Thoracic aorta endothelial cell (primary cell): ENCODE results near the gene RCHY1. TPM values are rescaled to one million over a fixed set of nuclear protein-coding genes. Genes with fewer than 3 reads are reported as not detected.

Source experiments
- total RNA-seq: library from RNA; depleted of rRNA; stranded (reverse); fragments of >200 nt; gene quantifications from 2 replicates; pipeline ENCODE4 v1.2.3, GENCODE V29; 2012

RCHY1 gene
- total RNA-seq = 39.2 and 53.3 TPM in 2 replicates

DNA sequence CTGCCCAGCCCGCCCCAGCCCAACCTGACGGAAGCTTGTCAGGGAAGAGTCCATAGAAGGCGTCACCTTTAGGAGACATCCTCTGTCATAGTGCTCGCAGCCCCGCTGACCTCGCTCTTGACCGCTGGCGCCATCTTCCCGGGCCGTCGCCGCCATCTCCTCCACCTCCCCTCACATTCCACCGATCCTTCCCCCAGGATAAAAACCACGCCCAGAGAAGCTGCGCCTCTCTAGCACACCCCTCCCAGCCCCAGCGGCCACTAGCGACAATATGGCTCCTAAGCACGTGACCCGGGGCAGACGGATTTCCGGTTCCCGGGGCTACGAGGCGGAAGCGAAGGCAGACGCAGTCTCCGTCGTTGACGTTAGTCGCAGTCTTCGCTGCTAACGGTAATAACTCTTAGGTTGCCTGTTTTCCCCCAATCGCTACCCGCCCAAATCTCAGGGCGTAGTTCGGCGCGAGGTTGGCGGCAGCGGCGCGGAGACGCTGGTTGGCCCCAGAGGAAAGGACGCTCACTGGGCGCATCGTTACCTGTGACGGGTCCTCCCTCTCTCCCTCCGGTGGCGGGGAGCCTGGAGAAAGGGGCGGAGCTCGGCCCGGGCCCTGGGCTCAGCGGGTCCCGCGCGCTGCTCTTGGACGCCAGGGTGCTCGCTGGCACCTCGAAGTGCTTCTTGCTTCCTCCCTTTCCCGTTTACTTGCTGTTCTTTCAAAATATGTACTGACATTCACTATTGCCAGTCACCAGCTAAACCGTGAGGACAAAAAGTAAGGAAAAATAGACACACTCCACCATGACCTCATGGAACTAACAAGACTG is at the start of gene RCHY1, which contains the start of gene THAP6:
Gene RCHY1, minus strand, starts transcription at position 273 of the 818 bp plus-strand sequence. Its CDS starts 117 bp downstream, at position 156.
Gene THAP6, plus strand, starts transcription at position 343 of the 818 bp plus-strand sequence. CDS start 980 bp downstream, outside the sequence.

DNA sequence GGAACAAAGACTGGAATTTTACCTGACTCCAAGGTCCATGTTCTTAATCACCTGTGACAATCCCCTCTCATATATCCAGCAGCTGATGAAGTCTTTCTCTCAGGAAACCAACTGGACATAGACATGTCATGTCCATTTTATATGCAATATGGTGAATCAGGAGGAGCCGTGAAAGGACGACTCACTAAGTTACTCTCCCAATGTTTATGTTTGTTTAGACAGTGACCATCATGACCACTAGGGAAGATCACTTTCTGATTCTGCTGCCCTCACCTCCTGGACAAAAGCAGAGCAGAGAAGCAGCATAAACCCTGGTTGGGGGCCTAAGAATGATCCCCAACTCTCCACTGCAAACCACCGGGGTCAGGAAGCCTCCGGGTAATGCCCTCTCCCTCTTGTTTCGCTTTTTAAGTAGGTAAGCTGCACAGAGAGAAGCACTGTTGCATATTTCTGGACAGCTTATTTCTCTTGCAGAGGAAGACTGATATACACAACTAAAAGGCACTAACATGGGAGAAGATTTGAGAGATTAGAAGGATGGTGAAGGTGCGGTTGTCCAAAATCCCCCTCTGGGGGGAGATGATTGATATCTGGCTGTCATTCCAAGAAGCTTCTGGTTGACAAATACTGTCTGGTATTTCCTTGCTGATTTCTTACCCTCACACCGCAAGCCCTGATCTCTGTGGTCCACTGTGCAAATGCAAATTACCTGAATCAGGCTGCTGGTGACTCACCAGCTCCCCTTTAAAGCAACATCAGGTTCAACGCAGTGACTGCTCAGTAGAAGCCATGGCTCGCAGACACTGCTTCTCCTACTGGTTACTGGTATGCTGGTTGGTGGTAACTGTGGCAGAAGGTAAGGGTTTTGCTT is 41.3 kb upstream of the RCHY1 start, which contains the start of gene ODAPH:
Gene ODAPH, plus strand, starts transcription at position 773 of the 871 bp plus-strand sequence. Its CDS starts 17 bp downstream, at position 790.

Other genes starting within 250 kb of the RCHY1 start
- 10.4 and 11.6 TPM in 2 replicates for gene THAP6, start 70 bp upstream of the RCHY1 start, total RNA-seq
- not detected in 2 replicates for gene ODAPH, start 41.7 kb upstream of the RCHY1 start, total RNA-seq
- 0.65 and 0.80 TPM in 2 replicates for gene CDKL2, start 116.1 kb upstream of the RCHY1 start, total RNA-seq
- 300 and 338 TPM in 2 replicates for gene G3BP2, start 159.0 kb upstream of the RCHY1 start, total RNA-seq
- gene USO1, start 210.2 kb upstream of the RCHY1 start, total RNA-seq = 117 and 121 TPM in 2 replicates